ENCODE data around the gene AFG3L2. TPM values are rescaled to one million over a fixed set of nuclear protein-coding genes. Genes with fewer than 3 reads are reported as not detected.
A peak's percentile ranks its signal among the peaks of the same experiment; 100 is the strongest.

The AFG3L2 gene
- total and polyA plus RNA-seq, 2 experiments from 2014 or later, result 50.3 to 105 TPM

DNA sequence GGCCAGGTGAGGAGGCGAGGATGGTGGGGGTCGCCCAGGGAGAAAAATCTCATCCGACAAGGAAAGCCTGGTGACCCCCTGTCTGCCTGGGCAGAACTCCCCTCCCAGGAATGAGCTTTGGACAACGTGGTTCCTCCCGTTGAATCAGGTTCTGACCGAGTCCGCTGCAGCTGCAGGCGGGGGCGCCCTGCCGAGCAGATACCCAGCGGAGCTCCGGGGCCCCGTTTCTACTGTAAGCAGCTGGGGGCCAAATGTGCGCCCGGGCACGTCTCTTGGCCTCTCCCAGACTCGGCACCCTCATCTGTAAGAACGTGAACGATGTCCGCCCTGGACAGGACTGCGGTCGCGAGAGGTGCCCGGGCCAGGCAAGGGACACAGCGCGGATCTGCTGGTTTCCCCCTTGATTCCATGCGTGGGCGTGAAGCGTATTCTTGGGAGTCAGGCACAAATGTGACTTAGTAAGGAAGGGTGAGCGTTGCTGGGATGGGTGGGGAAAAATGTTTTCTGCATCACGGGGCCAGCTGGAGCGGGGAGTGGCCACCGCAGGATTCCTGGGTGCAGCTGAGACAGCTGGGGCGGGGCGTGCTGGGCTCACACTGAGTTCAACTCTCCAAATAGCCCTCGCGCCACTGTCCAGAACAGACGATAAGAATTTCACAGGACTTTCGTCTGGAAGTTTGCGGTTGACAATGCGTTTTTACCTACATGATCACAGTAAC is 89.2 kb downstream of the AFG3L2 start:
- DNase-seq (ENCODE audit: low spot score) (peak; percentile 66), ATAC-seq (peak; percentile 37)
- no peak for TF ChIP-seq STAT1 (IDR thresholded peaks at IDR 0.05; ENCODE audit: unreplicated experiment)
- TF ChIP-seq EZH2 (IDR thresholded peaks at IDR 0.05; ENCODE audit: low read depth, unreplicated experiment), result peak; percentile 9
- peaks cover 28% of the 10 kb centered on the region for H3K4me1 Mint-ChIP-seq
- H3K27ac ChIP-seq (ENCODE audit: low read depth), result no peak overlapping the region
- H3K4me2 ChIP-seq, result peak overlapping the region; percentile 89
- no peak overlapping the region for H3K27ac Mint-ChIP-seq
- peaks cover 28% of the 10 kb centered on the region for H3K27me3 ChIP-seq (ENCODE audit: insufficient read depth)
- H3K36me3 ChIP-seq (ENCODE audit: insufficient read depth), result no peaks in the 10 kb centered on the region
- H3F3A ChIP-seq (replicated peaks; ENCODE audit: low read depth), result peaks cover 12% of the 10 kb centered on the region
- peak overlapping the region; percentile 96 for H2AFZ ChIP-seq
- H3K27me3 Mint-ChIP-seq (ENCODE audit: insufficient read depth, low read depth, poor library complexity), result peaks cover 29% of the 10 kb centered on the region
- peaks cover 15% of the 10 kb centered on the region for H3K4me1 ChIP-seq (ENCODE audit: insufficient read depth)
- no peaks in the 10 kb centered on the region for H3K79me2 ChIP-seq (replicated peaks; ENCODE audit: insufficient read depth)
- no peaks in the 10 kb centered on the region for H3K9me2 ChIP-seq (ENCODE audit: insufficient read depth)
- H3K9me3 Mint-ChIP-seq, result no peaks in the 10 kb centered on the region; the same call in 2 of the 3 replicates
- H3K4me3 Mint-ChIP-seq, result peak overlapping the region; percentile 78
- H3K4me3 ChIP-seq, result peak overlapping the region; percentile 81
- H3K36me3 Mint-ChIP-seq (ENCODE audit: low read depth), result no peaks in the 10 kb centered on the region; the same call in 2 of the 3 replicates
- H4K20me1 ChIP-seq (replicated peaks; ENCODE audit: insufficient read depth), result no peaks in the 10 kb centered on the region

DNA sequence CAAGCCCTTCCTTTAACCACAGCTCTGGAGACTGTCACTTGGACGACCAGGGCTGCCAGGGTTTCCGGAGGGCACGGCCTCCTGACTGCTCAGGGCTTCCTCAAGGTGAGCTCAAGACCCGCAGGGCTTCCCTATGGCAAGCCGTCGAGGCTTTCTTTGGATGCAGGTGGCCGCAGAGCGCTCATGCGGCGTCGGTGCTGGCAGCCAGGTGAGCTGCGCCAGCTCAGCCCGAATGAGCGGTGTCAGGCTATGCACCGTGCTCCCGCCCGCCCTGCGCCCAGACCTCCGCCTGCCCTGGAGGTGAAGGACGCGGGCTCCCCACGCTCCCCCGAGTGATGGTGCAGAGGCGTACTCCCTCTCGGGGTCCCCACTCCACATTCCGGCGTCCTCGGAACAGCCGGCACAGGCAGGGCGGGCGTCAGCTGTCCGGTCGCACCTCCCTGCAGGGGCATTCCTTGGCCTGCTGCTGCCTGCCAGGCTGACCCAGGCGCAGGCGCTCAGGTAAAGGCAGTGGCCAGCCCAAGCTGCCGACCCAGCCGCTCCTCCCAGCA is 89.8 kb downstream of the AFG3L2 start:
- Histone ChIP-seq H2AFZ (peak overlapping the region; percentile 96), H3F3A (replicated peaks; ENCODE audit: low read depth) (peaks cover 12% of the 10 kb centered on the region), H3K4me1 (ENCODE audit: insufficient read depth) (peaks cover 15% of the 10 kb centered on the region), H3K4me2 (peak overlapping the region; percentile 89), H3K9me2 (ENCODE audit: insufficient read depth) (no peaks in the 10 kb centered on the region), H4K20me1 (replicated peaks; ENCODE audit: insufficient read depth) (no peaks in the 10 kb centered on the region), H3K79me2 (replicated peaks; ENCODE audit: insufficient read depth) (no peaks in the 10 kb centered on the region), H3K27ac (ENCODE audit: low read depth) (no peak overlapping the region), H3K36me3 (ENCODE audit: insufficient read depth) (no peaks in the 10 kb centered on the region), H3K27me3 (ENCODE audit: insufficient read depth) (peaks cover 28% of the 10 kb centered on the region), H3K4me3 (peak overlapping the region; percentile 81)
- TF ChIP-seq EZH2 (IDR thresholded peaks at IDR 0.05; ENCODE audit: low read depth, unreplicated experiment), result peak; percentile 38
- TF ChIP-seq, protein P1, sequence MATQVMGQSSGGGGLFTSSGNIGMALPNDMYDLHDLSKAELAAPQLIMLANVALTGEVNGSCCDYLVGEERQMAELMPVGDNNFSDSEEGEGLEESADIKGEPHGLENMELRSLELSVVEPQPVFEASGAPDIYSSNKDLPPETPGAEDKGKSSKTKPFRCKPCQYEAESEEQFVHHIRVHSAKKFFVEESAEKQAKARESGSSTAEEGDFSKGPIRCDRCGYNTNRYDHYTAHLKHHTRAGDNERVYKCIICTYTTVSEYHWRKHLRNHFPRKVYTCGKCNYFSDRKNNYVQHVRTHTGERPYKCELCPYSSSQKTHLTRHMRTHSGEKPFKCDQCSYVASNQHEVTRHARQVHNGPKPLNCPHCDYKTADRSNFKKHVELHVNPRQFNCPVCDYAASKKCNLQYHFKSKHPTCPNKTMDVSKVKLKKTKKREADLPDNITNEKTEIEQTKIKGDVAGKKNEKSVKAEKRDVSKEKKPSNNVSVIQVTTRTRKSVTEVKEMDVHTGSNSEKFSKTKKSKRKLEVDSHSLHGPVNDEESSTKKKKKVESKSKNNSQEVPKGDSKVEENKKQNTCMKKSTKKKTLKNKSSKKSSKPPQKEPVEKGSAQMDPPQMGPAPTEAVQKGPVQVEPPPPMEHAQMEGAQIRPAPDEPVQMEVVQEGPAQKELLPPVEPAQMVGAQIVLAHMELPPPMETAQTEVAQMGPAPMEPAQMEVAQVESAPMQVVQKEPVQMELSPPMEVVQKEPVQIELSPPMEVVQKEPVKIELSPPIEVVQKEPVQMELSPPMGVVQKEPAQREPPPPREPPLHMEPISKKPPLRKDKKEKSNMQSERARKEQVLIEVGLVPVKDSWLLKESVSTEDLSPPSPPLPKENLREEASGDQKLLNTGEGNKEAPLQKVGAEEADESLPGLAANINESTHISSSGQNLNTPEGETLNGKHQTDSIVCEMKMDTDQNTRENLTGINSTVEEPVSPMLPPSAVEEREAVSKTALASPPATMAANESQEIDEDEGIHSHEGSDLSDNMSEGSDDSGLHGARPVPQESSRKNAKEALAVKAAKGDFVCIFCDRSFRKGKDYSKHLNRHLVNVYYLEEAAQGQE (IDR thresholded peaks at IDR 0.05; ENCODE audit: unreplicated experiment), result no peak
- peak; percentile 77 for DNase-seq (ENCODE audit: low spot score)
- H3K4me3 Mint-ChIP-seq, result peak overlapping the region; percentile 78
- H3K36me3 Mint-ChIP-seq (ENCODE audit: low read depth), result no peaks in the 10 kb centered on the region; the same call in 2 of the 3 replicates
- no peaks in the 10 kb centered on the region; the same call in 2 of the 3 replicates for H3K9me3 Mint-ChIP-seq
- H3K27me3 Mint-ChIP-seq (ENCODE audit: insufficient read depth, low read depth, poor library complexity), result peaks cover 29% of the 10 kb centered on the region
- peak; percentile 76 for ATAC-seq
- no peak overlapping the region for H3K27ac Mint-ChIP-seq
- H3K4me1 Mint-ChIP-seq, result peaks cover 31% of the 10 kb centered on the region

DNA sequence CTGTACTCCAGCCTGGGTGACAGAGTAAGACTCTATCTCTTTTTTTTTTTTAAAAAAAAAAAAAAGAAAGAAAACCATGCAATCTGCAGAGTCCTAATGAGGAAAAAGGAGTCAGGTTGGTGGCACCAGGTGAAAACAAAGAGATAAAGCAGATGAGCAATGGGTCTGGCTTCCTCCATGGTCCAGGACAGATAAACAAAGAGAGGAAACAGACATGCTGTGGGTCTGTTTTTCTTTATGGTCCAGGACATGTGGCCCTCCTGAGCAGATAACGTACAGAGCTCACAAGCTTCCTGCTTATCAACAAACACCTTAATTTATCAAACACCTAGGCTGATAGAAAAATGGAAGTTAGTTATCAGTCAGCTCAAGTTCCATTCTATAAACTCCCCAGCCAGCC is 93.4 kb downstream of the AFG3L2 start:
- DNase-seq (ENCODE audit: low spot score) (no peak), ATAC-seq (no peak)
- Histone ChIP-seq H3K36me3 (ENCODE audit: insufficient read depth) (no peaks in the 10 kb centered on the region), H3K27ac (ENCODE audit: low read depth) (no peak overlapping the region), H3K79me2 (replicated peaks; ENCODE audit: insufficient read depth) (no peaks in the 10 kb centered on the region), H4K20me1 (replicated peaks; ENCODE audit: insufficient read depth) (no peaks in the 10 kb centered on the region), H2AFZ (no peak overlapping the region), H3F3A (replicated peaks; ENCODE audit: low read depth) (peaks cover 4% of the 10 kb centered on the region), H3K4me3 (no peak overlapping the region), H3K4me1 (ENCODE audit: insufficient read depth) (peaks cover 5% of the 10 kb centered on the region; the same call in 1 of the 2 replicates), H3K27me3 (ENCODE audit: insufficient read depth) (peaks cover 28% of the 10 kb centered on the region), H3K4me2 (no peak overlapping the region), H3K9me2 (ENCODE audit: insufficient read depth) (no peaks in the 10 kb centered on the region)
- peaks cover 33% of the 10 kb centered on the region for H3K4me1 Mint-ChIP-seq
- H3K27me3 Mint-ChIP-seq (ENCODE audit: insufficient read depth, low read depth, poor library complexity), result peaks cover 27% of the 10 kb centered on the region
- H3K4me3 Mint-ChIP-seq, result no peak overlapping the region
- H3K27ac Mint-ChIP-seq, result no peak overlapping the region
- H3K9me3 Mint-ChIP-seq, result no peaks in the 10 kb centered on the region
- no peaks in the 10 kb centered on the region for H3K36me3 Mint-ChIP-seq (ENCODE audit: low read depth)
- no peak for TF ChIP-seq EZH2phosphoT487 (IDR thresholded peaks at IDR 0.05; ENCODE audit: unreplicated experiment)
- no peak for TF ChIP-seq ZNF114 (CRISPR knock-in tag; IDR thresholded peaks at IDR 0.05)
